Fibroblast of the aortic adventitia (primary cell): Measurements from ENCODE around the gene ZMYND19. TPM values are rescaled to one million over a fixed set of nuclear protein-coding genes. Genes with fewer than 3 reads are reported as not detected.

ENCODE experiments used
- DNase-seq: peaks from one replicate; pipeline ENCODE4 v3.0.0-alpha.2; 2010; ENCODE audit warnings: low read depth
- H3K4me3 ChIP-seq: 2 replicates; pipeline ENCODE4 v1.5.1; 2011; ENCODE audit warnings: low read depth, mild to moderate bottlenecking, control low read depth, low read length, moderate library complexity
- total RNA-seq: library from RNA; depleted of rRNA; stranded (reverse); fragments of >200 nt; gene quantifications from 2 replicates; pipeline ENCODE4 v1.2.3, GENCODE V29; 2012; ENCODE audit warnings: low replicate concordance
- TF ChIP-seq, protein P1 (sequence below): IDR thresholded peaks from 2 replicates; pipeline ENCODE4 v1.5.1; 2011; ENCODE audit warnings: mild to moderate bottlenecking, low read length, control low read depth, inconsistent platforms; ENCODE audit not compliant: insufficient read depth

ZMYND19 gene
- total RNA-seq, 1 donor, result 15.5 TPM

- H3K4me3 ChIP-seq, result peak within 1 kb of the TSS; percentile 73
- DNase-seq, result peak; percentile 59
- TF ChIP-seq, protein P1, sequence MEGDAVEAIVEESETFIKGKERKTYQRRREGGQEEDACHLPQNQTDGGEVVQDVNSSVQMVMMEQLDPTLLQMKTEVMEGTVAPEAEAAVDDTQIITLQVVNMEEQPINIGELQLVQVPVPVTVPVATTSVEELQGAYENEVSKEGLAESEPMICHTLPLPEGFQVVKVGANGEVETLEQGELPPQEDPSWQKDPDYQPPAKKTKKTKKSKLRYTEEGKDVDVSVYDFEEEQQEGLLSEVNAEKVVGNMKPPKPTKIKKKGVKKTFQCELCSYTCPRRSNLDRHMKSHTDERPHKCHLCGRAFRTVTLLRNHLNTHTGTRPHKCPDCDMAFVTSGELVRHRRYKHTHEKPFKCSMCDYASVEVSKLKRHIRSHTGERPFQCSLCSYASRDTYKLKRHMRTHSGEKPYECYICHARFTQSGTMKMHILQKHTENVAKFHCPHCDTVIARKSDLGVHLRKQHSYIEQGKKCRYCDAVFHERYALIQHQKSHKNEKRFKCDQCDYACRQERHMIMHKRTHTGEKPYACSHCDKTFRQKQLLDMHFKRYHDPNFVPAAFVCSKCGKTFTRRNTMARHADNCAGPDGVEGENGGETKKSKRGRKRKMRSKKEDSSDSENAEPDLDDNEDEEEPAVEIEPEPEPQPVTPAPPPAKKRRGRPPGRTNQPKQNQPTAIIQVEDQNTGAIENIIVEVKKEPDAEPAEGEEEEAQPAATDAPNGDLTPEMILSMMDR, result no peak
These were observed 40.1 kb downstream of the ZMYND19 start, which contains the start of gene PNPLA7 for GRCh38 chr9:137550231-137550621. TSS of gene PNPLA7 (minus strand) at chr9:137550402. CDS start at chr9:137550197, 205 bp downstream.

GRCh38 chr9:137547687-137548543, 42.4 kb downstream of the ZMYND19 start:
- TF ChIP-seq, protein P1, result no peak
- peak; percentile 31 for DNase-seq
- no peak overlapping the region for H3K4me3 ChIP-seq

DNA sequence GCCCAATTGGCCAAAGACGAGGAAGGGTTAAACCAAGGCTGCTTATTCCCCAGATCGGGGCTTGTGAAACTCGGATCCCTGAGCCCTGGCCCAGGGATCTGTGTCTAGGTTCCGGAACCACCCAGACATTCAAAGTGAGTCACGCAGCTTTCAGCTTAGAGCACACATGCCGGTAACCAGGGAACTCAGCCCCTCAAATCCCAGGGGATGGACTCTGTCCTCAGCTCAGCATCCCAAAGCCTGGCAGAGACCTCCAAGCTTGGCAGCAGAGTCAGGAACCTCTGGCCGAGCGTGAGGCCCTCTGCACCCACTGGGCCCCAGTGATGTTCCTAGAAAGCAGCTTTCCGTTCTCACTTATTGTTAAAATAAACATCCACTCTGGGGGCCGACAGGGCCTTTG, 45.2 kb downstream of the ZMYND19 start:
- DNase-seq, result peak; percentile 48
- no peak overlapping the region for H3K4me3 ChIP-seq
- TF ChIP-seq, protein P1, result no peak

GRCh38 chr9:137544176-137544760, 46.0 kb downstream of the ZMYND19 start:
- TF ChIP-seq, protein P1, result no peak
- DNase-seq, result no peak
- no peak overlapping the region for H3K4me3 ChIP-seq

GRCh38 chr9:137543237-137543963, 46.9 kb downstream of the ZMYND19 start:
- TF ChIP-seq, protein P1, result no peak
- no peak overlapping the region for H3K4me3 ChIP-seq
- no peak for DNase-seq

DNA sequence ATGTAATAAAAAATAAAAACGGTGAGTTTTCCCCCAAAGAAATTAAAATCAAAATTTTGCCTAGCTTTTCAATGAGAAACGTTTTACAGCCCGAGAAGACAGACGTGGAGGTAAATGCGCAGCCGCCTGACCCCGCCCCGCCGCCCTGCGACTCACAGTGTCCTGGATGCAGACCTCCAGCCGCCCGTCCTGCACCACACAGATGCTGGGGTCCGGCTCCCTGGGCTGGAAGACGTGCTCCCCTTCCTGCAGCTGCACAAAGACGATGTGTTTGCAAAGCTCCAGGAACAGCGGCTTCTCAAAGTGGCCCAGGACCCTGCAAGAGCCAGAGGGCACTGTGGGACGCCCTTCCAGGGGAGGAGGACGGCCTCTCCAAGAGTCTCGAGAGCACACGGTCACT, 47.8 kb downstream of the ZMYND19 start:
- no peak overlapping the region for H3K4me3 ChIP-seq
- no peak for DNase-seq
- TF ChIP-seq, protein P1, result no peak
